Neuronal stem cell (in vitro differentiated cells): ENCODE data around the gene GPN2.

Source experiments
- DNase-seq: peaks from one replicate; pipeline ENCODE4 v3.0.0-alpha.2; 2013; ENCODE audit warnings: low spot score
- H2AFZ ChIP-seq: one replicate; pipeline ENCODE4 v1.6.1; 2013; ENCODE audit warnings: mild to moderate bottlenecking, low read length, inconsistent platforms
- H2AK5ac ChIP-seq: 2 replicates; pipeline ENCODE4 v1.6.1; 2013; ENCODE audit warnings: low read depth, mild to moderate bottlenecking, inconsistent platforms, low read length, moderate library complexity, mixed read lengths
- H2BK120ac ChIP-seq: 2 replicates; pipeline ENCODE4 v1.6.1; 2013; ENCODE audit warnings: low read depth, mild to moderate bottlenecking, inconsistent platforms, low read length, moderate library complexity, mixed read lengths
- H2BK12ac ChIP-seq: one replicate; pipeline ENCODE4 v1.6.1; 2013; ENCODE audit warnings: low read length, inconsistent platforms
- H2BK15ac ChIP-seq: 2 replicates; pipeline ENCODE4 v1.6.1; 2013; ENCODE audit warnings: mild to moderate bottlenecking, low read length, inconsistent platforms, mixed read lengths
- H2BK5ac ChIP-seq: one replicate; pipeline ENCODE4 v1.6.1; 2013; ENCODE audit warnings: inconsistent platforms, mild to moderate bottlenecking, low read length, moderate library complexity
- H3K14ac ChIP-seq: one replicate; pipeline ENCODE4 v1.6.1; 2013; ENCODE audit warnings: low read length, inconsistent platforms
- H3K18ac ChIP-seq: 2 replicates; pipeline ENCODE4 v1.6.1; 2013; ENCODE audit warnings: low read length, inconsistent platforms
- H3K23ac ChIP-seq: 2 replicates; pipeline ENCODE4 v1.6.1; 2013; ENCODE audit warnings: low read depth, mild to moderate bottlenecking, mixed read lengths, low read length, inconsistent platforms; ENCODE audit not compliant: poor library complexity
- H3K27ac ChIP-seq: replicated peaks from 3 replicates; pipeline ENCODE4 v1.5.1; 2013; ENCODE audit warnings: low read length, inconsistent platforms
- H3K27me3 ChIP-seq, 3 experiments: 2 replicates each; pipeline ENCODE4 v1.6.1; 2013; ENCODE audit warnings: low read length in 3 of 3, mild to moderate bottlenecking in 2 of 3, inconsistent platforms in 1 of 3, low read depth in 1 of 3, mixed read lengths in 1 of 3, moderate library complexity in 1 of 3; ENCODE audit not compliant: control insufficient read depth in 3 of 3, insufficient read depth in 3 of 3
- H3K36me3 ChIP-seq, 2 donors: replicated peaks in 1 of 2; 2 replicates each; pipeline ENCODE4 v1.6.1; 2013; ENCODE audit warnings: low read length in 2 of 2; ENCODE audit not compliant: control insufficient read depth in 2 of 2, insufficient read depth in 2 of 2
- H3K4ac ChIP-seq: 2 replicates; pipeline ENCODE4 v1.6.1; 2013; ENCODE audit warnings: inconsistent platforms, mild to moderate bottlenecking, low read length, moderate library complexity
- H3K4me1 ChIP-seq, 2 donors: 1 replicate in 1 of 2; 2 replicates in 1 of 2; pipeline ENCODE4 v1.6.1; 2013; ENCODE audit warnings: low read length in 2 of 2, low read depth in 1 of 2; ENCODE audit not compliant: control insufficient read depth in 2 of 2, insufficient read depth in 1 of 2
- H3K4me2 ChIP-seq: one replicate; pipeline ENCODE4 v1.6.1; 2013; ENCODE audit warnings: mild to moderate bottlenecking, low read length, inconsistent platforms; ENCODE audit not compliant: insufficient read depth, poor library complexity, severe bottlenecking
- H3K4me3 ChIP-seq, 2 donors: 2 replicates each; pipeline ENCODE4 v1.5.1; 2013; ENCODE audit warnings: low read length in 2 of 2, mild to moderate bottlenecking in 2 of 2, inconsistent platforms in 1 of 2, moderate library complexity in 1 of 2
- H3K79me1 ChIP-seq: one replicate; pipeline ENCODE4 v1.6.1; 2013; ENCODE audit warnings: low read depth, mild to moderate bottlenecking, inconsistent platforms, low read length, moderate library complexity
- H3K9ac ChIP-seq: one replicate; pipeline ENCODE4 v1.6.1; 2013; ENCODE audit warnings: mild to moderate bottlenecking, low read depth, low read length, inconsistent platforms; ENCODE audit not compliant: poor library complexity
- H3K9me3 ChIP-seq, 2 donors: replicated peaks in 1 of 2; 2 replicates each; pipeline versions ENCODE3 to v1.6.1; 2013; ENCODE audit warnings: low read length in 2 of 2, mild to moderate bottlenecking in 2 of 2, inconsistent platforms in 1 of 2, low read depth in 1 of 2, mixed read lengths in 1 of 2, moderate library complexity in 1 of 2; ENCODE audit not compliant: control insufficient read depth in 2 of 2, insufficient read depth in 1 of 2
- H4K8ac ChIP-seq: one replicate; pipeline ENCODE4 v1.6.1; 2013; ENCODE audit warnings: low read depth, mild to moderate bottlenecking, inconsistent platforms, low read length, moderate library complexity
- H4K91ac ChIP-seq: one replicate; pipeline ENCODE4 v1.6.1; 2013; ENCODE audit warnings: low read length, low read depth, mild to moderate bottlenecking, inconsistent platforms; ENCODE audit not compliant: poor library complexity
- WGBS, 2 donors: extraction: QIAGEN DNeasy Blood & Tissue Kit; methylation state at CpG; one replicate each; pipeline ENCODE4 v1.1.7; 2013; ENCODE audit warnings: missing lambda C conversion rate in 2 of 2, mixed read lengths in 1 of 2; ENCODE audit not compliant: insufficient read length in 2 of 2, insufficient replicate concordance in 1 of 2; ENCODE audit errors: extremely low coverage in 2 of 2; 5-methylcytosine and 5-hydroxymethylcytosine counted together

The GPN2 gene

GRCh38 chr1:26862781-26863684 is 27.1 kb downstream of the GPN2 start, which contains the start of gene SFN:
Gene SFN, plus strand, starts transcription at chr1:26863149. Its CDS starts 64 bp downstream, at chr1:26863213.
- Histone ChIP-seq H2BK12ac (peak within 1 kb of the TSS; percentile 98), H3K4me3 (peak within 1 kb of the TSS in 1 of 2 donors; percentile 90), H3K14ac (peak within 1 kb of the TSS; percentile 49), H4K91ac (peak within 1 kb of the TSS; percentile 89), H4K8ac (peak within 1 kb of the TSS; percentile 25), H3K4me2 (peak within 1 kb of the TSS; percentile 97), H3K79me1 (peaks cover 4% of the 10 kb centered on the region), H2AFZ (peak within 1 kb of the TSS; percentile 96), H3K23ac (peak within 1 kb of the TSS; percentile 89), H2BK5ac (peak within 1 kb of the TSS; percentile 98), H3K9me3 (no peaks in the 10 kb centered on the region), H3K27me3 (no peaks in the 10 kb centered on the region), H3K9ac (peak within 1 kb of the TSS; percentile 93), H3K36me3 (no peaks in the 10 kb centered on the region), H3K27ac (peak within 1 kb of the TSS; percentile 63), H3K4ac (peak within 1 kb of the TSS; percentile 76), H2AK5ac (peak within 1 kb of the TSS; percentile 79), H2BK15ac (peak within 1 kb of the TSS; percentile 90), H3K4me1 (peaks cover 6 to 26% of the 10 kb centered on the region in 2 donors), H3K18ac (peak within 1 kb of the TSS; percentile 95), H2BK120ac (peak within 1 kb of the TSS; percentile 93)
- no CpG with 5 or more reads among the region's 37 CpGs for WGBS, 2 donors
- no peak for DNase-seq

- H3K18ac ChIP-seq: peak overlapping the region; percentile 16
- peak overlapping the region; percentile 63 for H3K27ac ChIP-seq
- H3K9ac ChIP-seq: no peak overlapping the region
Observed at GRCh38 chr1:26861889-26862378, 28.1 kb downstream of the GPN2 start.

GRCh38 chr1:26861286-26861701 is 28.8 kb downstream of the GPN2 start:
- H3K9ac ChIP-seq: no peak overlapping the region
- no peak overlapping the region for H3K27ac ChIP-seq
- H3K4me1 ChIP-seq: peaks cover 6 to 24% of the 10 kb centered on the region in 2 donors
- no peaks in the 10 kb centered on the region for H3K27me3 ChIP-seq
- H3K23ac ChIP-seq: no peak overlapping the region
- H3K9me3 ChIP-seq: no peaks in the 10 kb centered on the region
- H2BK12ac ChIP-seq: no peak overlapping the region
- no peak overlapping the region for H3K4me3 ChIP-seq
- H2BK120ac ChIP-seq: no peak overlapping the region
- no CpG with 5 or more reads among the region's 5 CpGs for WGBS, 2 donors
- DNase-seq: no peak
- H3K36me3 ChIP-seq: peaks cover 0 to 1% of the 10 kb centered on the region in 2 donors
- H2BK15ac ChIP-seq: peak overlapping the region; percentile 6
- H2AFZ ChIP-seq: no peak overlapping the region
- peaks cover 4% of the 10 kb centered on the region for H3K79me1 ChIP-seq
- H4K8ac ChIP-seq: no peak overlapping the region
- no peak overlapping the region for H3K14ac ChIP-seq
- H3K4ac ChIP-seq: no peak overlapping the region
- H3K18ac ChIP-seq: peak overlapping the region; percentile 55
- no peak overlapping the region for H3K4me2 ChIP-seq
- no peak overlapping the region for H2BK5ac ChIP-seq
- no peak overlapping the region for H4K91ac ChIP-seq
- peak overlapping the region; percentile 23 for H2AK5ac ChIP-seq

More at GRCh38 chr1:26861889-26862378, 28.1 kb downstream of the GPN2 start:
- H3K36me3 ChIP-seq: no peaks in the 10 kb centered on the region
- WGBS, 2 donors: no CpG with 5 or more reads among the region's 7 CpGs
- H2AK5ac ChIP-seq: peak overlapping the region; percentile 23
- H4K91ac ChIP-seq: no peak overlapping the region
- H3K23ac ChIP-seq: no peak overlapping the region
- H3K14ac ChIP-seq: no peak overlapping the region
- no peak overlapping the region for H3K4me3 ChIP-seq
- no peaks in the 10 kb centered on the region for H3K27me3 ChIP-seq
- no peak overlapping the region for H3K4ac ChIP-seq
- H3K9me3 ChIP-seq: no peaks in the 10 kb centered on the region
- peaks cover 4% of the 10 kb centered on the region for H3K79me1 ChIP-seq
- H3K4me1 ChIP-seq: peaks cover 6 to 23% of the 10 kb centered on the region in 2 donors
- no peak overlapping the region for H2AFZ ChIP-seq
- no peak overlapping the region for H2BK120ac ChIP-seq
- peak overlapping the region; percentile 25 for H4K8ac ChIP-seq
- DNase-seq: no peak
- H2BK15ac ChIP-seq: peak overlapping the region; percentile 6
- H2BK12ac ChIP-seq: no peak overlapping the region
- H3K4me2 ChIP-seq: no peak overlapping the region
- H2BK5ac ChIP-seq: no peak overlapping the region
